NB4 (cell line): ENCODE results near the gene MIP.

Source experiments
- POLR2A ChIP-seq: IDR thresholded peaks from 2 replicates; pipeline ENCODE4 v1.6.1; 2011; ENCODE audit warnings: mild to moderate bottlenecking; ENCODE audit not compliant: insufficient read length; ENCODE audit errors: extremely low read depth
- TF ChIP-seq, protein P1 (sequence below): IDR thresholded peaks from one replicate; pipeline ENCODE4 v1.5.1; 2012; ENCODE audit warnings: low read depth, low read length

DNA sequence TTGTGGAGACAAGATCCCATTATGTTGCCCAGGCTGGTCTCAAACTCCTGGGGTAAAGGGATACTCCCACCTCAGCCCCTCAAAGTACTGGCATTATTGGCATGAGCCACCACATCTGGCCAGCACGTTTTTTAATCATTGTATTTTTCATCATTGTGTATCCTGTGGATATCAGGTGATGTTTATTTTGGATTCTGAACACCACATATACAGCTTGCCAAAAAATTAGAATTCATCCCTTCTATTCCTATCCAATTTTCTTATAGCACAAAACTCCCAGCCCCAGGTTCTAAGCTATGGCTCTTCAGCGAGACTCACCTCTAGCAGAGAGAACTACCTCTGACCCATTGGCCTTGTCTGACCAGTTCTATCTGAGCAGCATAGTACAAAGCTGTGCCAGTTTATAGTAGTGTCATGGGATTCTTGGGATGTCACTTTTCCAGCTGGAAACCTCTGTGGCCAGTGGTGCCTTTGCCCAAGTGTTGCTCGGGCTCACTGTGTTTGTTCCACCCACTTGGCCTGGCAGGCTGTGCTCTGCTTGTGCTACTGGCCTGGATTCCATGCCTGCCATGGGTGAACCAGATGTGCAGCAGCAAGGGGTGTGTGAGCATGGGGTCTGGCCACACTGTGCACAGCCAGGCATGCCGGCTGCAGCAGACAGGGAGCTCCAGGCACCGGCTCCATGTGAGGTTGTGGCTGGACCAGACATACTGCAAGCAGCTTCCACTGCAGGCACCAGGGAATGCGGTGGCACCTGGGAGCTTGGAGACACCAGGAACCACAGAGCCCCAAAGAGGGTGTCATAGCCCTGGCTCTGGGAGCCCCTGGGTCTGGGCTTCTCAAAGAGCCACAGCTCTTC is 42.4 kb downstream of the MIP start:
- TF ChIP-seq, protein P1, sequence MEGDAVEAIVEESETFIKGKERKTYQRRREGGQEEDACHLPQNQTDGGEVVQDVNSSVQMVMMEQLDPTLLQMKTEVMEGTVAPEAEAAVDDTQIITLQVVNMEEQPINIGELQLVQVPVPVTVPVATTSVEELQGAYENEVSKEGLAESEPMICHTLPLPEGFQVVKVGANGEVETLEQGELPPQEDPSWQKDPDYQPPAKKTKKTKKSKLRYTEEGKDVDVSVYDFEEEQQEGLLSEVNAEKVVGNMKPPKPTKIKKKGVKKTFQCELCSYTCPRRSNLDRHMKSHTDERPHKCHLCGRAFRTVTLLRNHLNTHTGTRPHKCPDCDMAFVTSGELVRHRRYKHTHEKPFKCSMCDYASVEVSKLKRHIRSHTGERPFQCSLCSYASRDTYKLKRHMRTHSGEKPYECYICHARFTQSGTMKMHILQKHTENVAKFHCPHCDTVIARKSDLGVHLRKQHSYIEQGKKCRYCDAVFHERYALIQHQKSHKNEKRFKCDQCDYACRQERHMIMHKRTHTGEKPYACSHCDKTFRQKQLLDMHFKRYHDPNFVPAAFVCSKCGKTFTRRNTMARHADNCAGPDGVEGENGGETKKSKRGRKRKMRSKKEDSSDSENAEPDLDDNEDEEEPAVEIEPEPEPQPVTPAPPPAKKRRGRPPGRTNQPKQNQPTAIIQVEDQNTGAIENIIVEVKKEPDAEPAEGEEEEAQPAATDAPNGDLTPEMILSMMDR = no peak
- no peak for TF ChIP-seq POLR2A
